Keratinocyte (primary cell): Measurements from ENCODE around the gene SMAD9.

Source experiments
- CTCF ChIP-seq, 3 experiments: IDR thresholded peaks in 1 of 3; conservative IDR thresholded peaks in 1 of 3; optimal IDR thresholded peaks in 1 of 3; 2 replicates in 2 of 3; 3 replicates in 1 of 3; pipeline versions ENCODE3 to v1.5.1; 2011; ENCODE audit warnings: low read length in 3 of 3, mild to moderate bottlenecking in 3 of 3, moderate library complexity in 2 of 3, control low read depth in 1 of 3, inconsistent platforms in 1 of 3; ENCODE audit not compliant: insufficient read depth in 2 of 3; ENCODE audit errors: extremely low read depth in 1 of 3
- EZH2 ChIP-seq: IDR thresholded peaks from one replicate; pipeline ENCODE4 v1.6.1; 2012; ENCODE audit warnings: inconsistent platforms, mild to moderate bottlenecking, low read length, moderate library complexity

GRCh38 chr13:36920616-36921185, 663 bp upstream of the SMAD9 start:
- TF ChIP-seq EZH2 (no peak), CTCF (optimal IDR thresholded peaks at IDR 0.05 in 1 of 3, IDR thresholded peaks at IDR 0.05 in 1 of 3, conservative IDR thresholded peaks at IDR 0.05 in 1 of 3; ENCODE audit: extremely low read depth in 1 of 3, insufficient read depth in 2 of 3, low read length in 3 of 3) (no peak)
